Neural cell (in vitro differentiated cells): Measurements from ENCODE around the gene PEAK1.

ENCODE experiments used
- POLR2AphosphoS5 ChIP-seq: IDR thresholded peaks from 2 replicates; pipeline ENCODE4 v1.6.1; 2012
- TF ChIP-seq, protein P1 (sequence below): fragments of 450-650 bp; IDR thresholded peaks from 2 replicates; pipeline ENCODE4 v1.5.1; 2014; ENCODE audit warnings: antibody characterized with exemption, mild to moderate bottlenecking, moderate library complexity; ENCODE audit not compliant: poor library complexity, severe bottlenecking

DNA sequence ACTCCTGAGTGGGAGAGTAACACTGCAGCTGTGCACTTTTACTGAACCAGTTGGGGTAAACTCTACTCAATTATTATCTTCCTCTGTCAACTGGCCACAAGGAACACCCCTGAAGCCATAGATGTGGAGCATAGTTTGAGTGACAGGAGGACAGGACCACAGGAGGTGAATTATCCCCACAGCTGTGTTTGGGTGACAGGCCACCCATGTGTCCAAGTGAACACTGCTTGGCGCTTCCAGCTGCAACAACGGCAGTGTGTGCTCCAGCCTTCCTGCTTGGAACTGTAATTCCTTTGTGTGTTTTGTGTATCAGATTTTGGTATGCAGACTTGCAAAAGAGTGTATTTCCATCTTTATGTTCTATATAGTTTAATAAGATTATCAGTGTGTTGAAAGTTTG lies 328.8 kb downstream of the PEAK1 start:
- no peak for TF ChIP-seq POLR2AphosphoS5
- TF ChIP-seq, protein P1, sequence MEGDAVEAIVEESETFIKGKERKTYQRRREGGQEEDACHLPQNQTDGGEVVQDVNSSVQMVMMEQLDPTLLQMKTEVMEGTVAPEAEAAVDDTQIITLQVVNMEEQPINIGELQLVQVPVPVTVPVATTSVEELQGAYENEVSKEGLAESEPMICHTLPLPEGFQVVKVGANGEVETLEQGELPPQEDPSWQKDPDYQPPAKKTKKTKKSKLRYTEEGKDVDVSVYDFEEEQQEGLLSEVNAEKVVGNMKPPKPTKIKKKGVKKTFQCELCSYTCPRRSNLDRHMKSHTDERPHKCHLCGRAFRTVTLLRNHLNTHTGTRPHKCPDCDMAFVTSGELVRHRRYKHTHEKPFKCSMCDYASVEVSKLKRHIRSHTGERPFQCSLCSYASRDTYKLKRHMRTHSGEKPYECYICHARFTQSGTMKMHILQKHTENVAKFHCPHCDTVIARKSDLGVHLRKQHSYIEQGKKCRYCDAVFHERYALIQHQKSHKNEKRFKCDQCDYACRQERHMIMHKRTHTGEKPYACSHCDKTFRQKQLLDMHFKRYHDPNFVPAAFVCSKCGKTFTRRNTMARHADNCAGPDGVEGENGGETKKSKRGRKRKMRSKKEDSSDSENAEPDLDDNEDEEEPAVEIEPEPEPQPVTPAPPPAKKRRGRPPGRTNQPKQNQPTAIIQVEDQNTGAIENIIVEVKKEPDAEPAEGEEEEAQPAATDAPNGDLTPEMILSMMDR = no peak
